22Rv1 (cell line): ENCODE measurements around the gene EFCC1.

Experiments used
- CTCF ChIP-seq: fragments of 450-650 bp; IDR thresholded peaks from 2 replicates; pipeline ENCODE4 v1.5.1; 2017; ENCODE audit warnings: mild to moderate bottlenecking
- ZFX ChIP-seq: fragments of 450-650 bp; IDR thresholded peaks from 2 replicates; pipeline ENCODE4 v1.6.1; 2017; ENCODE audit warnings: antibody characterized with exemption, borderline replicate concordance

GRCh38 chr3:128996726-128997125, 4.4 kb upstream of the EFCC1 start:
- no peak for TF ChIP-seq CTCF
- no peak for TF ChIP-seq ZFX
